Measurements from ENCODE around the gene JAKMIP2. TPM values are rescaled to one million over a fixed set of nuclear protein-coding genes. Genes with fewer than 3 reads are reported as not detected.

Gene JAKMIP2
- total RNA-seq, 4 donors from 2014 or later, result 2.1 TPM; not detected in 2

- peak in 2 of 3 donors; percentile 65 to 69 for DNase-seq
- Histone ChIP-seq H3K36me3 (no peaks in the 10 kb centered on the region), H3K27me3 (no peaks in the 10 kb centered on the region), H3K4me3 (no peak overlapping the region), H3K27ac (no peak overlapping the region), H3K9me3 (no peaks in the 10 kb centered on the region), H3K4me1 (no peaks in the 10 kb centered on the region)
- TF ChIP-seq, protein P1, sequence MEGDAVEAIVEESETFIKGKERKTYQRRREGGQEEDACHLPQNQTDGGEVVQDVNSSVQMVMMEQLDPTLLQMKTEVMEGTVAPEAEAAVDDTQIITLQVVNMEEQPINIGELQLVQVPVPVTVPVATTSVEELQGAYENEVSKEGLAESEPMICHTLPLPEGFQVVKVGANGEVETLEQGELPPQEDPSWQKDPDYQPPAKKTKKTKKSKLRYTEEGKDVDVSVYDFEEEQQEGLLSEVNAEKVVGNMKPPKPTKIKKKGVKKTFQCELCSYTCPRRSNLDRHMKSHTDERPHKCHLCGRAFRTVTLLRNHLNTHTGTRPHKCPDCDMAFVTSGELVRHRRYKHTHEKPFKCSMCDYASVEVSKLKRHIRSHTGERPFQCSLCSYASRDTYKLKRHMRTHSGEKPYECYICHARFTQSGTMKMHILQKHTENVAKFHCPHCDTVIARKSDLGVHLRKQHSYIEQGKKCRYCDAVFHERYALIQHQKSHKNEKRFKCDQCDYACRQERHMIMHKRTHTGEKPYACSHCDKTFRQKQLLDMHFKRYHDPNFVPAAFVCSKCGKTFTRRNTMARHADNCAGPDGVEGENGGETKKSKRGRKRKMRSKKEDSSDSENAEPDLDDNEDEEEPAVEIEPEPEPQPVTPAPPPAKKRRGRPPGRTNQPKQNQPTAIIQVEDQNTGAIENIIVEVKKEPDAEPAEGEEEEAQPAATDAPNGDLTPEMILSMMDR (IDR thresholded peaks at IDR 0.05), result peak in 5 of 6 experiments; percentile 27 to 65 (median 56)
- no peak for TF ChIP-seq POLR2A (IDR thresholded peaks at IDR 0.05)
Measured at GRCh38 chr5:147576646-147577535, 205.6 kb downstream of the JAKMIP2 start.

DNA sequence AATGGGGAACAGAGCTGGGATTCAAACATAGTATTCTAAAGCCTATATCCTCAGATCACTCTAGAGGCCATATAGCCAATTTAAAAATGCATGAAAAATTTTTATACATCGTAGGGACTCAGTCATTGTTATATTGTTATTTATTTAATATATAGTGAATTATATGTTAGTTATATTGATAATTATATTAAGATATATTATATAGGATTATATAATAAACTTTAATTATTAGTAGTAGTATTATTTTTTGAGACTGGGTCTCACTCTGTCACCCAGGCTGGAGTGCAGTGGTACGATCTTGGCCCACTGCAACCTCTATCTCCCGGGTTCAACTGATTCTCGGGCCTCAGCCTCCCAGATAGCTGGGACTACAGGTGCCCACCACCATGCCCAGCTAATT is 206.9 kb downstream of the JAKMIP2 start:
- no peaks in the 10 kb centered on the region for H3K9me3 ChIP-seq
- H3K4me1 ChIP-seq, result no peaks in the 10 kb centered on the region
- H3K27me3 ChIP-seq, result no peaks in the 10 kb centered on the region
- no peaks in the 10 kb centered on the region for H3K36me3 ChIP-seq
- H3K27ac ChIP-seq, result no peak overlapping the region
- no peak for TF ChIP-seq POLR2A (IDR thresholded peaks at IDR 0.05)
- TF ChIP-seq, protein P1 (IDR thresholded peaks at IDR 0.05), result no peak
- DNase-seq, result no peak
- no peak overlapping the region for H3K4me3 ChIP-seq

GRCh38 chr5:147573211-147573610 is 209.3 kb downstream of the JAKMIP2 start:
- no peaks in the 10 kb centered on the region for H3K36me3 ChIP-seq
- no peaks in the 10 kb centered on the region for H3K27me3 ChIP-seq
- no peak overlapping the region for H3K27ac ChIP-seq
- TF ChIP-seq, protein P1 (IDR thresholded peaks at IDR 0.05), result no peak
- no peak for TF ChIP-seq POLR2A (IDR thresholded peaks at IDR 0.05)
- no peak overlapping the region for H3K4me3 ChIP-seq
- no peaks in the 10 kb centered on the region for H3K4me1 ChIP-seq
- no peaks in the 10 kb centered on the region for H3K9me3 ChIP-seq
- DNase-seq, result no peak

- no peaks in the 10 kb centered on the region for H3K27me3 ChIP-seq
- H3K27ac ChIP-seq, result no peak overlapping the region
- H3K4me3 ChIP-seq, result no peak overlapping the region
- no peaks in the 10 kb centered on the region for H3K9me3 ChIP-seq
- H3K36me3 ChIP-seq, result no peaks in the 10 kb centered on the region
- TF ChIP-seq POLR2A (IDR thresholded peaks at IDR 0.05), result no peak
- TF ChIP-seq, protein P1 (IDR thresholded peaks at IDR 0.05), result no peak
- DNase-seq, result no peak
- H3K4me1 ChIP-seq, result no peaks in the 10 kb centered on the region
Measured at GRCh38 chr5:147568710-147569406, 213.7 kb downstream of the JAKMIP2 start.

DNA sequence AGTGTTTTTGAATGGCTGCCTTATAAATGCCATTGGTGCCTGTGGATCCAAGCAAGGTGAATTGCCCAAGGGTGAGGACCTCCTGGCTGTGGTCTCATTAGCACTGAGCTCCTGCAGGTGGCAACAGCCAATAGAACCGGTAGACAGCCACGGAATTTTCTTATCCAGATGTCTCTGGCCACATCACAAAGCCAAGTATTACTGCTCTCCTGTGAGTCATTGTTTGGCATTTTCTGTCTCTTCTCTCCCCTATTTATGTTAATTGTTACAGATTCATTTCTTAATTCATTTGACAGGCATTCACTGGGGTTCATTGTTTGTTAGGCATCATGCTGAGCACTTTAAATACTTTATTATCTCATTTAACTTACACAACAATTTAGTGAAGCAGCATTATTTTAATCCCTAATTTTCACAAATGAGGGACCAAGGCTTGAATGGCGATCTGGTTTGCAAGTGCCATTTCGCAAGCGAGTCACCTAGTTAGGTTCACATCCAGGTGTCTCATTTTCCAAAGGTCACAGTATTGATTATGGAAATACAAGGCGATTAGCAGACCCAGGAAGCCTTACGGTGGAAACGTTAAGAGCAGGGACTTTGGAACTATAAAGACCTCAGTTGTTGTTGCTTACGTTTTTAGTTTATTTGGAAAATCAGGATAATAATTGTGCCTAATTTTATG is 214.5 kb downstream of the JAKMIP2 start:
- H3K4me1 ChIP-seq, result no peaks in the 10 kb centered on the region
- TF ChIP-seq, protein P1 (IDR thresholded peaks at IDR 0.05), result no peak
- TF ChIP-seq POLR2A (IDR thresholded peaks at IDR 0.05), result no peak
- H3K9me3 ChIP-seq, result no peaks in the 10 kb centered on the region
- no peak overlapping the region for H3K4me3 ChIP-seq
- H3K27me3 ChIP-seq, result no peaks in the 10 kb centered on the region
- H3K36me3 ChIP-seq, result no peaks in the 10 kb centered on the region
- DNase-seq, result no peak
- no peak overlapping the region for H3K27ac ChIP-seq

Data from Peyer's patch (tissue), 4 donors.